ENCODE measurements around the gene ETFBKMT. TPM values are rescaled to one million over a fixed set of nuclear protein-coding genes. Genes with fewer than 3 reads are reported as not detected.
"Not testable (repeated sequence)": the region's sequence is repeated elsewhere in the genome, so short reads cannot be mapped to it uniquely, and the experiment has no call there.

ETFBKMT gene
- total RNA-seq, 1 donor from 2014 or later: 2.2 TPM

DNA sequence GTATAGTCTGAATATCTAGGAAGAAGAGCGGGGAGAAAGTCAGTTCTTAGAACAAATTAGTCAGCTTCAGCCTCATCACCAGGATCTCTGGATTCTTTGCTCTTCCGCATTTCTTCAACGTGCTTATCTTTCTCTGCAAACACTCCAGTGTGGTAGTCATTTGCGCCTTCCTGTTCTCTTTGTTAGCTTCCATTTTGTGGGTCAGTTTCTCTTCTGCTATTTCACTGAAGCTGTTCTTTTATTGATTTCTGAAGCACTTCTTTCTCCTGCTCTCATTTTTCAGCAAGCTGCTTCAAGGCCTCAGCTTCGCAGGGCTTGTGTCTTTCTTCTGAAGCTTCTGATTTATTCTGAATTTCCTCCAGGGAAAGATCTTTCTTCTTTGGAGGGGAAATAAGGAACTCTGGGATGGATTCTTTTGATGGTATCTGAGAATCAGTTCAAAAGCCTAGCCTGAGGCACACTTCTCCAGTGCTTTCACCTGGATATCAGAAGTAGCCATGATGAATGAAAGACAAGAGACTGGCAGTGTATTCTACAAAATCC is 55.9 kb downstream of the ETFBKMT start:
- TF ChIP-seq, protein P1, sequence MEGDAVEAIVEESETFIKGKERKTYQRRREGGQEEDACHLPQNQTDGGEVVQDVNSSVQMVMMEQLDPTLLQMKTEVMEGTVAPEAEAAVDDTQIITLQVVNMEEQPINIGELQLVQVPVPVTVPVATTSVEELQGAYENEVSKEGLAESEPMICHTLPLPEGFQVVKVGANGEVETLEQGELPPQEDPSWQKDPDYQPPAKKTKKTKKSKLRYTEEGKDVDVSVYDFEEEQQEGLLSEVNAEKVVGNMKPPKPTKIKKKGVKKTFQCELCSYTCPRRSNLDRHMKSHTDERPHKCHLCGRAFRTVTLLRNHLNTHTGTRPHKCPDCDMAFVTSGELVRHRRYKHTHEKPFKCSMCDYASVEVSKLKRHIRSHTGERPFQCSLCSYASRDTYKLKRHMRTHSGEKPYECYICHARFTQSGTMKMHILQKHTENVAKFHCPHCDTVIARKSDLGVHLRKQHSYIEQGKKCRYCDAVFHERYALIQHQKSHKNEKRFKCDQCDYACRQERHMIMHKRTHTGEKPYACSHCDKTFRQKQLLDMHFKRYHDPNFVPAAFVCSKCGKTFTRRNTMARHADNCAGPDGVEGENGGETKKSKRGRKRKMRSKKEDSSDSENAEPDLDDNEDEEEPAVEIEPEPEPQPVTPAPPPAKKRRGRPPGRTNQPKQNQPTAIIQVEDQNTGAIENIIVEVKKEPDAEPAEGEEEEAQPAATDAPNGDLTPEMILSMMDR (conservative IDR thresholded peaks at IDR 0.05): no peak
- no peak for DNase-seq (ENCODE audit: low read depth, low spot score)
- peaks cover 8% of the 10 kb centered on the region for H3K9me3 Mint-ChIP-seq
- H3K4me1 Mint-ChIP-seq: peaks cover 4% of the 10 kb centered on the region
- peaks cover 20% of the 10 kb centered on the region for H3K36me3 Mint-ChIP-seq (ENCODE audit: low read depth)
- H3K27me3 Mint-ChIP-seq (ENCODE audit: low read depth): no peaks in the 10 kb centered on the region
- no peak overlapping the region for H3K4me3 Mint-ChIP-seq
- no peak overlapping the region for H3K27ac Mint-ChIP-seq (ENCODE audit: unreplicated experiment)

DNA sequence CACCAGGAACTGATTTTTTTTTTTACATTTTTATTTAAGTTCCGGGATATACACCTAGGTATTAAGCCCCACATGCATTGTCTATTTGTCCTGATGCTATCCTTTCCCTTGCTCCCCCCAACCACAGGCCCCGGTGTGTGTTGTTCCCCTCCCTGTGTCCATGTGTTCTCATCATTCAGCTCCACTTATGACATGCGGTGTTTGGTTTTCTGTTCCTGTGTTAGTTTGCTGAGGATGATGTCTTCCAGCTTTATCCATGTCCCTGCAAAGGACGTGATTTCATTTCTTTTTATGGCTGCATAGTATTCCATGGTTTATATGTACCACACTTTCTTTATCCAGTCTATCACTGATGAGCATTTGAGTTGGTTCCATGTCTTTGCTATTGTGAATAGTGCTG is 57.5 kb downstream of the ETFBKMT start:
- H3K27ac Mint-ChIP-seq (ENCODE audit: unreplicated experiment); H3K27me3 Mint-ChIP-seq (ENCODE audit: low read depth); H3K4me1 Mint-ChIP-seq; DNase-seq (ENCODE audit: low read depth, low spot score); H3K4me3 Mint-ChIP-seq; H3K9me3 Mint-ChIP-seq: not testable (repeated sequence)
- peaks cover 18% of the 10 kb centered on the region for H3K36me3 Mint-ChIP-seq (ENCODE audit: low read depth)

DNA sequence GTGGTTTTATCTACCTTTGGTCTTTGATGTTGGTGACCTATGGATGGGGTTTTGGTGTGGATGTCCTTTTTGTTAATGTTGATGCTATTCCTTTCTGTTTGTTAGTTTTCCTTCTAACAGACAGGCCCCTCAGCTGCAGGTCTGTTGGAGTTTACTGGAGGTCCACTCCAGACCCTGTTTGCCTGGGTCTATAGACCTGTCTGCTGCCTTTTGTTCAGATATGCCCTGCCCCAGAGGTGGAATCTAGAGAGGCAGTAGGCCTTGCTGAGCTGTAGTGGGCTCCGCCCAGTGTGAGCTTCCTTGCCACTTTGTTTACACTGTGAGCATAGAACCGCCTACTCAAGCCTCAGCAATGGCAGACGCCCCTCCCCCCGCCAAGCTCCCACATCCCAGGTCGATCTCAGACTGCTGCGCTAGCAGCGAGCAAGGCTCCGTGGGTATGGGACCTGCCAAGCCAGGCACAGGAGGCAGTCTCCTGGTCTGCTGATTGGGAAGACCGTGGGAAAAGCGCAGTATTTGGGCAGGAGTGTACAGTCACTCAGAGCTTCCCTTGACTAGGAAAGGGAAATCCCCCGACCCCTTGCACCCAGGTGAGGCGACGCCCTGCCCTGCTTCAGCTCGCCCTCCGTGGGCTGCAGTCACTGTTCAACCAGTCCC is 59.2 kb downstream of the ETFBKMT start:
- H3K9me3 Mint-ChIP-seq; DNase-seq (ENCODE audit: low read depth, low spot score); H3K4me3 Mint-ChIP-seq: not testable (repeated sequence)

DNA sequence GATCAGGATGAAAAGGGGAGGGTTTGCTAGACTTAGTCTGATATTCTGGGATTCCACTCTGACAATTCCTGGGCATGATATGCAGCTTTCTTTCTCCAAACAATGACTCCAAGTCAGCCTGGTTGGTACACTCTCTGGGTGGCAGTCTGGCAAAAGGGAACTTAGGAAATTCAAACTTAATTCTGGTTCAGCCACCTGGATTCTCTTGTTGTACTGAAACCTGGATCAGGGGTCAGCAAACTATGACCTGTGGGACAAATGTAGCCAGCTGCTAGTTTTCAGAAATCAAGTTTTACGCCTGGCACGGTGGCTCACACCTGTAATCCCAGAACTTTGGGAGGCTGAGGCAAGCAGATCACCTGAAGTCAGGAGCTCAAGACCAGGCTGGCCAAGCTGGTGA is 63.1 kb downstream of the ETFBKMT start:
- Mint-ChIP-seq H3K36me3 (ENCODE audit: low read depth) (peaks cover 13% of the 10 kb centered on the region), H3K27ac (ENCODE audit: unreplicated experiment) (no peak overlapping the region), H3K9me3 (peaks cover 4% of the 10 kb centered on the region), H3K4me1 (peaks cover 10% of the 10 kb centered on the region), H3K27me3 (ENCODE audit: low read depth) (no peaks in the 10 kb centered on the region), H3K4me3 (no peak overlapping the region)
- no peak for DNase-seq (ENCODE audit: low read depth, low spot score)
- TF ChIP-seq, protein P1 (conservative IDR thresholded peaks at IDR 0.05): no peak

More for the DNA sequence above, 59.2 kb downstream of the ETFBKMT start:
- not testable (repeated sequence) for H3K27me3 Mint-ChIP-seq (ENCODE audit: low read depth); H3K4me1 Mint-ChIP-seq; H3K27ac Mint-ChIP-seq (ENCODE audit: unreplicated experiment)
- H3K36me3 Mint-ChIP-seq (ENCODE audit: low read depth): peaks cover 18% of the 10 kb centered on the region

Other genes with a start within 250 kb of the ETFBKMT start
- 33.2 and 33.9 TPM in 2 replicates for gene DENND5B, start 68.6 kb upstream of the ETFBKMT start, total RNA-seq
- 8.2 and 8.3 TPM in 2 replicates for gene AMN1, start 69.3 kb downstream of the ETFBKMT start, total RNA-seq

All from neural crest cell (in vitro differentiated cells).